ENCODE data around the gene GLRB.
A peak's percentile ranks its signal among the peaks of the same experiment; 100 is the strongest.

GLRB gene

GRCh38 chr4:157220371-157220881, 144.5 kb downstream of the GLRB start, which contains the start of gene GRIA2:
Gene GRIA2 (plus strand): TSS chr4:157220728. CDS start chr4:157221043, 315 bp downstream.
- Histone ChIP-seq H3K27ac (ENCODE audit: low read depth, low read length) (no peak within 1 kb of the TSS), H3K9ac (ENCODE audit: low read length) (no peak within 1 kb of the TSS), H3K4me1 (ENCODE audit: control insufficient read depth, insufficient read depth, low read length) (no peaks in the 10 kb centered on the region), H3K27me3 (ENCODE audit: control insufficient read depth, insufficient read depth, low read length) (peaks cover 11% of the 10 kb centered on the region), H3K4me3 (ENCODE audit: low read length) (peak within 1 kb of the TSS; percentile 4), H3K36me3 (ENCODE audit: control insufficient read depth, insufficient read depth, low read length) (no peaks in the 10 kb centered on the region)

- no peak overlapping the region for H3K9ac ChIP-seq (ENCODE audit: low read length)
- no peaks in the 10 kb centered on the region for H3K36me3 ChIP-seq (ENCODE audit: control insufficient read depth, insufficient read depth, low read length)
- H3K27me3 ChIP-seq (ENCODE audit: control insufficient read depth, insufficient read depth, low read length), result peaks cover 11% of the 10 kb centered on the region
- no peaks in the 10 kb centered on the region for H3K4me1 ChIP-seq (ENCODE audit: control insufficient read depth, insufficient read depth, low read length)
- no peak overlapping the region for H3K27ac ChIP-seq (ENCODE audit: low read depth, low read length)
- no peak overlapping the region for H3K4me3 ChIP-seq (ENCODE audit: low read length)
Observed at GRCh38 chr4:157221426-157221894, 145.5 kb downstream of the GLRB start.

All from rectal smooth muscle tissue (tissue), 1 donor.